KMS-11 (cell line): Measurements from ENCODE around the gene MAP3K5.
A peak's percentile ranks its signal among the peaks of the same experiment; 100 is the strongest.

ENCODE experiments used
- H2AFZ ChIP-seq: fragments of 200-600 bp; sonication (generic); 2 replicates; pipeline ENCODE4 v1.6.1; 2016; ENCODE audit warnings: antibody characterized with exemption, mixed run types, low read depth
- H3K27ac ChIP-seq: fragments of 200-600 bp; sonication (generic); 2 replicates; pipeline ENCODE4 v1.6.1; 2016; ENCODE audit warnings: mild to moderate bottlenecking, mixed run types
- H3K27me3 ChIP-seq: fragments of 200-600 bp; sonication (generic); 2 replicates; pipeline ENCODE4 v1.6.1; 2017; ENCODE audit warnings: mild to moderate bottlenecking, low read depth, mixed run types, moderate library complexity; ENCODE audit not compliant: insufficient read depth
- H3K36me3 ChIP-seq: fragments of 200-600 bp; sonication (generic); 2 replicates; pipeline ENCODE4 v1.6.1; 2017; ENCODE audit warnings: mild to moderate bottlenecking, mixed run types; ENCODE audit not compliant: insufficient read depth
- H3K4me1 ChIP-seq: fragments of 200-600 bp; sonication (generic); 2 replicates; pipeline ENCODE4 v1.6.1; 2016; ENCODE audit warnings: mild to moderate bottlenecking, low read depth, mixed run types; ENCODE audit not compliant: poor library complexity, severe bottlenecking
- H3K4me2 ChIP-seq: fragments of 200-600 bp; sonication (generic); 2 replicates; pipeline ENCODE4 v1.7.0; 2016; ENCODE audit warnings: mild to moderate bottlenecking, mixed run types
- H3K4me3 ChIP-seq: fragments of 200-600 bp; sonication (generic); IDR thresholded peaks from 2 replicates; pipeline ENCODE4 v1.6.1; 2017; ENCODE audit warnings: low read depth, low read length, mixed read lengths; ENCODE audit not compliant: insufficient read depth
- H3K79me2 ChIP-seq: fragments of 200-600 bp; sonication (generic); 2 replicates; pipeline ENCODE4 v1.6.1; 2016; ENCODE audit warnings: low read depth, mixed run types; ENCODE audit not compliant: insufficient read depth
- H3K9ac ChIP-seq: fragments of 200-600 bp; sonication (generic); 2 replicates; pipeline ENCODE4 v1.6.1; 2016; ENCODE audit warnings: mild to moderate bottlenecking, mixed run types
- H4K20me1 ChIP-seq: fragments of 200-600 bp; sonication (generic); 2 replicates; pipeline ENCODE4 v1.6.1; 2016; ENCODE audit warnings: mild to moderate bottlenecking, mixed run types; ENCODE audit not compliant: insufficient read depth
- CTCF ChIP-seq: fragments of 200-600 bp; sonication (generic); conservative IDR thresholded peaks from 2 replicates; pipeline ENCODE4 v1.6.1; 2017; ENCODE audit warnings: low read depth, mild to moderate bottlenecking, antibody characterized with exemption, low read length, moderate library complexity, mixed read lengths

Gene MAP3K5

DNA sequence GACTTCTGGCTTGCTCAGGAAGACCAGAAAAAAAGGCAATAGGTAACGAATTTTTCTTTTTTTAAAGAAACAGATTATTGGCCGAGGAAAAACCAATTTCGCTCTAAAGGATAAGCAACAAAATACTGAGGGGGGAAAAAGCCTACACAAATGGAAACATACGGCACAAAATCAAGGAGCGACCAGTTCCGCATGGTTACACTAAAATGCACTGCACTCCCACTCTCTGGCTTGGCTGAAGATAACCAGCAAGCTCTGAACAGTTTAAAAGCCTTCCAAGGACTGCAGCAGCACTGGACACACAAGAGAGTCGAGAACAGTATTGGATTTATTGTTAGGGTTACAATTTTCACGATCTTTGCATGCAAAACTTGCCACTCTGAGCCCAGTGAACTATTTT lies 241.2 kb downstream of the MAP3K5 start:
- no peak overlapping the region for H3K27ac ChIP-seq
- no peaks in the 10 kb centered on the region for H3K79me2 ChIP-seq
- TF ChIP-seq CTCF, result no peak
- no peak overlapping the region for H2AFZ ChIP-seq
- peaks cover 5% of the 10 kb centered on the region; the same call in 1 of the 2 replicates for H3K27me3 ChIP-seq
- H4K20me1 ChIP-seq, result no peaks in the 10 kb centered on the region
- no peak overlapping the region for H3K4me3 ChIP-seq
- H3K4me1 ChIP-seq, result peaks cover 9% of the 10 kb centered on the region
- no peaks in the 10 kb centered on the region for H3K36me3 ChIP-seq
- no peak overlapping the region for H3K9ac ChIP-seq
- H3K4me2 ChIP-seq, result no peak overlapping the region

DNA sequence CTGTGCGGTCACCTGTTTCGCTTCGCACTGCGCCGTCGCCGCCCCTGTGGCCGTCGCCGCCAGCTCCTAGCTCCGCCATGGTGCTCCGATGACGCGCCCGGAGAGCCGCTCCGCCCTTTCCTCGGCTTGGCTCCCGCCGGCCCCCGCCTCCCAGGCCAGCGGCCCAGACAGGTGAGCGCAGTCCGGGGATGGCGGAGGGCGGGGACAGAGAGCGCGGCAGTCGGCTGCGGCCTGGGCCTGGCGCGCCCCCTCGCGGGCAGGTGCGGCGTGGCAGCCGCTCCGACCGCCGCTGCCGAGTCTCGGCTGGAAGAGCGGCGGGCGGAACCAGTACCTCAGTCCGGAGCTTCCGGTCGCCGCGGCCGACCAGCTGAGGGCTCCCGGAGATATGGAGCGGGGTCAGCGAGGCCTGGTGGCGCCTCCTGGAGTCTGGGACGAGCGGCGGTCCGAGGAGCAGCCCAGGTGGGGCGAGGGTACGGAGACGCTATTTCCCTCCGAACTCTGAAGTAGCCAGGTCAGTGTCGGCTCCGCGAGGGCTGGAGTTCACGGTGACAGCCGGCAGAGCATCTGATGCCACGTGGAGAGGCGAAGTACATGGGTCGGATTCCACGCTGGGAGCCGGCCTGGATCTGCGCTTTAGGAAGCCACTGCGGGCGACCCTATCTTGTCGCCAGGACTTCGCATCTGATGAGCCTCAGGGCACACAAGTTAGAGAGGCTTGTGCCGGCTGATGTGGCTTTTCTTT lies 241.8 kb downstream of the MAP3K5 start, which contains the start of gene MAP7:
Gene MAP7, minus strand, starts transcription at position 93 of the 742 bp plus-strand sequence. Its CDS starts 14 bp downstream, at position 79.
- peaks cover 9% of the 10 kb centered on the region for H3K4me1 ChIP-seq
- H3K4me2 ChIP-seq, result peak within 1 kb of the TSS; percentile 78
- H3K27me3 ChIP-seq, result peaks cover 5% of the 10 kb centered on the region; the same call in 1 of the 2 replicates
- no peaks in the 10 kb centered on the region for H4K20me1 ChIP-seq
- H3K9ac ChIP-seq, result peak within 1 kb of the TSS; percentile 25; the same call in 1 of the 2 replicates
- peak; percentile 72 for TF ChIP-seq CTCF
- peak within 1 kb of the TSS; percentile 76 for H2AFZ ChIP-seq
- H3K27ac ChIP-seq, result no peak within 1 kb of the TSS
- no peak within 1 kb of the TSS for H3K4me3 ChIP-seq
- H3K36me3 ChIP-seq, result no peaks in the 10 kb centered on the region
- no peaks in the 10 kb centered on the region for H3K79me2 ChIP-seq

- no peak overlapping the region for H3K27ac ChIP-seq
- H3K4me3 ChIP-seq, result no peak overlapping the region
- peak overlapping the region; percentile 78 for H3K4me2 ChIP-seq
- peak overlapping the region; percentile 76 for H2AFZ ChIP-seq
- no peaks in the 10 kb centered on the region for H3K79me2 ChIP-seq
- no peaks in the 10 kb centered on the region for H3K36me3 ChIP-seq
- H3K9ac ChIP-seq, result peak overlapping the region; percentile 25; the same call in 1 of the 2 replicates
- TF ChIP-seq CTCF, result no peak
- H3K27me3 ChIP-seq, result peaks cover 5% of the 10 kb centered on the region; the same call in 1 of the 2 replicates
- H4K20me1 ChIP-seq, result no peaks in the 10 kb centered on the region
- H3K4me1 ChIP-seq, result peaks cover 9% of the 10 kb centered on the region
Measured at GRCh38 chr6:136550045-136550329, 242.3 kb downstream of the MAP3K5 start.

DNA sequence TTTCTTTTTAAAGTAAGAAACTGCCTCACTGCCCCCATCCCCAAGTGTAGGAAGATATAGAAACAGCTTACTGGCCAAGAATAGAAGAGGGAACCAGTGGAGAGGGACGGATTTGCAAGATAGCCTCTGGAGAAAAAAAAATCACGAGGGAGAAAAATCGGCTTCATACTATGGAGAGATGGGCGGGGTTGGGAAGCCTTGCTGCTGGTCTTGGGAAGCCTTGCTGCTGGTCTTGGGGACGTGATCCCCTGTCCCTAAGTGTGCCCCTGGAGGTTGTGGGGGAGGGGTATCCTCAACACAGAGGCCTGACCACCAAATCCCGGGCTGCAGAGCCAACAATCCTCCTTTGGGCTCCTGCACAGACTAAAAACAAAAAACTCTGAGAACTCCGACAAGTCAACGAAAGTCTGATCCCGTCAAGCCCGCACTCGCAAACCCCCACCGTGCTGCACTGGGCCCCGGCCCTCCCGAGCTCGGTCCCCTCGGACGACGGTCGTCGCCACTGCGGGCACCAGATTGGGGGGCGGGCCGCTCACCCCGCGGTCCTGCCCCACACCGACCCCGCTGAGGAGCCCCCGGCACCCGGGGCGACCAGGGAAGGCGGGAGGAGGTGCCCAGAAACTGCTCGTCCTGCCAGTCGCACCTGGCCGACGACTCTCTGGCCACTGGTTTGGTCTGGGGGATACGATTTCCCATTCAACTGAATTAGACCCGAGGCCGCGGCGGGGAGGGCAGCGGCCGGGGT lies 242.8 kb downstream of the MAP3K5 start:
- Histone ChIP-seq H3K27me3 (peaks cover 5% of the 10 kb centered on the region; the same call in 1 of the 2 replicates), H3K4me3 (no peak overlapping the region), H3K4me1 (peaks cover 9% of the 10 kb centered on the region), H3K27ac (no peak overlapping the region), H2AFZ (peak overlapping the region; percentile 76), H3K36me3 (no peaks in the 10 kb centered on the region), H3K79me2 (no peaks in the 10 kb centered on the region), H3K9ac (peak overlapping the region; percentile 25; the same call in 1 of the 2 replicates), H4K20me1 (no peaks in the 10 kb centered on the region), H3K4me2 (peak overlapping the region; percentile 78)
- TF ChIP-seq CTCF, result no peak
